ENCODE results near the gene NHEJ1. TPM values are rescaled to one million over a fixed set of nuclear protein-coding genes. Genes with fewer than 3 reads are reported as not detected.

NHEJ1 gene
- total and polyA plus RNA-seq, 2 of the 13 experiments (the other 11 are each of a cell fraction or from before 2014, with no cell fraction given) = 30.0 to 30.7 TPM

GRCh38 chr2:219207884-219208740 lies 47.5 kb upstream of the NHEJ1 start (continued):
- TF ChIP-seq GABPB1 (CRISPR knock-in tag; IDR thresholded peaks at IDR 0.05) (peak; percentile 24; the same call in 1 of the 2 replicates), ZNF790 (CRISPR knock-in tag; IDR thresholded peaks at IDR 0.05; ENCODE audit: borderline replicate concordance) (no peak), ZNF234 (CRISPR knock-in tag; conservative IDR thresholded peaks at IDR 0.05) (no peak), ZNF598 (CRISPR knock-in tag; IDR thresholded peaks at IDR 0.05; ENCODE audit: borderline replicate concordance) (no peak), NR2F6 (IDR thresholded peaks at IDR 0.05) (peak; percentile 76), NR2F6 (CRISPR knock-in tag; IDR thresholded peaks at IDR 0.05) (peak; percentile 86; the same call in 1 of the 2 replicates), GPN1 (CRISPR knock-in tag; IDR thresholded peaks at IDR 0.05; ENCODE audit: borderline replicate concordance) (no peak), TBX3 (IDR thresholded peaks at IDR 0.05; ENCODE audit: borderline replicate concordance) (peak; percentile 64), ZNF326 (CRISPR knock-in tag; IDR thresholded peaks at IDR 0.05; ENCODE audit: borderline replicate concordance) (no peak), SOX13 (IDR thresholded peaks at IDR 0.05) (0 out of 2 replicates have a peak, but pooled peaks have one; percentile 3), SOX13 (CRISPR knock-in tag; conservative IDR thresholded peaks at IDR 0.05 in 1 of 2, IDR thresholded peaks at IDR 0.05 in 1 of 2) (peak in 1 of 2 experiments; percentile 77; a peak in 2 of 4 replicates), PAWR (CRISPR knock-in tag; IDR thresholded peaks at IDR 0.05; ENCODE audit: borderline replicate concordance) (no peak), KDM1A (CRISPR knock-in tag; IDR thresholded peaks at IDR 0.05) (0 out of 2 replicates have a peak, but pooled peaks have one; percentile 19), SALL2 (CRISPR knock-in tag; IDR thresholded peaks at IDR 0.05) (peak; percentile 89), NFIC (IDR thresholded peaks at IDR 0.05; ENCODE audit: low read length) (peak; percentile 80; the same call in 1 of the 2 replicates), FOXA1 (IDR thresholded peaks at IDR 0.05) (no peak), FOXA1 (CRISPR knock-in tag; IDR thresholded peaks at IDR 0.05) (peak; percentile 52; the same call in 1 of the 2 replicates), AHR (CRISPR knock-in tag; IDR thresholded peaks at IDR 0.05) (no peak), ZNF251 (CRISPR knock-in tag; IDR thresholded peaks at IDR 0.05) (no peak), RELA (CRISPR knock-in tag; IDR thresholded peaks at IDR 0.05) (no peak), SATB2 (CRISPR knock-in tag; IDR thresholded peaks at IDR 0.05) (no peak), ZNF282 (IDR thresholded peaks at IDR 0.05; ENCODE audit: partially characterized antibody) (no peak), ATF7-NPFF (CRISPR knock-in tag; IDR thresholded peaks at IDR 0.05; ENCODE audit: low read depth) (no peak), ZMAT3 (CRISPR knock-in tag; conservative IDR thresholded peaks at IDR 0.05) (no peak; the same call in 1 of the 2 replicates), ZFX (CRISPR knock-in tag; IDR thresholded peaks at IDR 0.05; ENCODE audit: low read depth) (peak; percentile 79), ZSCAN29 (CRISPR knock-in tag; conservative IDR thresholded peaks at IDR 0.05) (peak; percentile 60; the same call in 1 of the 2 replicates)
- TF ChIP-seq, protein P1, sequence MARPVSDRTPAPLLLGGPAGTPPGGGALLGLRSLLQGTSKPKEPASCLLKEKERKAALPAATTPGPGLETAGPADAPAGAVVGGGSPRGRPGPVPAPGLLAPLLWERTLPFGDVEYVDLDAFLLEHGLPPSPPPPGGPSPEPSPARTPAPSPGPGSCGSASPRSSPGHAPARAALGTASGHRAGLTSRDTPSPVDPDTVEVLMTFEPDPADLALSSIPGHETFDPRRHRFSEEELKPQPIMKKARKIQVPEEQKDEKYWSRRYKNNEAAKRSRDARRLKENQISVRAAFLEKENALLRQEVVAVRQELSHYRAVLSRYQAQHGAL (CRISPR knock-in tag; IDR thresholded peaks at IDR 0.05; ENCODE audit: not compliant biosample characterization) = no peak
- TF ChIP-seq, protein P2, sequence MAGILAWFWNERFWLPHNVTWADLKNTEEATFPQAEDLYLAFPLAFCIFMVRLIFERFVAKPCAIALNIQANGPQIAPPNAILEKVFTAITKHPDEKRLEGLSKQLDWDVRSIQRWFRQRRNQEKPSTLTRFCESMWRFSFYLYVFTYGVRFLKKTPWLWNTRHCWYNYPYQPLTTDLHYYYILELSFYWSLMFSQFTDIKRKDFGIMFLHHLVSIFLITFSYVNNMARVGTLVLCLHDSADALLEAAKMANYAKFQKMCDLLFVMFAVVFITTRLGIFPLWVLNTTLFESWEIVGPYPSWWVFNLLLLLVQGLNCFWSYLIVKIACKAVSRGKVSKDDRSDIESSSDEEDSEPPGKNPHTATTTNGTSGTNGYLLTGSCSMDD (CRISPR knock-in tag; IDR thresholded peaks at IDR 0.05) = no peak
- TF ChIP-seq, protein P3, sequence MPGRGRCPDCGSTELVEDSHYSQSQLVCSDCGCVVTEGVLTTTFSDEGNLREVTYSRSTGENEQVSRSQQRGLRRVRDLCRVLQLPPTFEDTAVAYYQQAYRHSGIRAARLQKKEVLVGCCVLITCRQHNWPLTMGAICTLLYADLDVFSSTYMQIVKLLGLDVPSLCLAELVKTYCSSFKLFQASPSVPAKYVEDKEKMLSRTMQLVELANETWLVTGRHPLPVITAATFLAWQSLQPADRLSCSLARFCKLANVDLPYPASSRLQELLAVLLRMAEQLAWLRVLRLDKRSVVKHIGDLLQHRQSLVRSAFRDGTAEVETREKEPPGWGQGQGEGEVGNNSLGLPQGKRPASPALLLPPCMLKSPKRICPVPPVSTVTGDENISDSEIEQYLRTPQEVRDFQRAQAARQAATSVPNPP (CRISPR knock-in tag; IDR thresholded peaks at IDR 0.05) = 0 out of 2 replicates have a peak, but pooled peaks have one; percentile 22
- TF ChIP-seq, protein P4, sequence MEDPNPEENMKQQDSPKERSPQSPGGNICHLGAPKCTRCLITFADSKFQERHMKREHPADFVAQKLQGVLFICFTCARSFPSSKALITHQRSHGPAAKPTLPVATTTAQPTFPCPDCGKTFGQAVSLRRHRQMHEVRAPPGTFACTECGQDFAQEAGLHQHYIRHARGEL (CRISPR knock-in tag; IDR thresholded peaks at IDR 0.05) = no peak; the same call in 1 of the 2 replicates

Measured in HepG2 (cell line).